GM18498 (cell line): ENCODE measurements around the gene UROC1.
A peak's percentile ranks its signal among the peaks of the same experiment; 100 is the strongest.

Experiments
- ATAC-seq: cut with Tn5 transposase; IDR thresholded peaks from one replicate; pipeline ENCODE4 v1.9.1; 2021; ENCODE audit warnings: mild to moderate bottlenecking, moderate library complexity; ENCODE audit not compliant: unreplicated experiment

Gene UROC1

GRCh38 chr3:126531051-126531330, 13.4 kb upstream of the UROC1 start:
- no peak for ATAC-seq

GRCh38 chr3:126530171-126531050, 12.8 kb upstream of the UROC1 start:
- ATAC-seq, result peak; percentile 45

GRCh38 chr3:126529585-126530170, 12.1 kb upstream of the UROC1 start:
- no peak for ATAC-seq

- no peak for ATAC-seq
These were observed 11.4 kb upstream of the UROC1 start for GRCh38 chr3:126528800-126529541.

- no peak for ATAC-seq
These were observed 10.8 kb upstream of the UROC1 start for GRCh38 chr3:126528419-126528799.

- no peak for ATAC-seq
These were observed 10.1 kb upstream of the UROC1 start for GRCh38 chr3:126527455-126528211.

- ATAC-seq, result no peak
These were observed 9.4 kb upstream of the UROC1 start for GRCh38 chr3:126527006-126527405.

GRCh38 chr3:126526668-126527005, 9.1 kb upstream of the UROC1 start:
- ATAC-seq, result no peak

- no peak for ATAC-seq
These were observed 8.5 kb upstream of the UROC1 start for GRCh38 chr3:126525853-126526667.

GRCh38 chr3:126525091-126525852, 7.7 kb upstream of the UROC1 start:
- no peak for ATAC-seq

GRCh38 chr3:126524429-126524988, 6.9 kb upstream of the UROC1 start:
- no peak for ATAC-seq

GRCh38 chr3:126523745-126524428, 6.3 kb upstream of the UROC1 start, which contains the start of gene CHST13:
Gene CHST13, plus strand, starts transcription at chr3:126524155. Its CDS starts 178 bp downstream, at chr3:126524333.
- ATAC-seq, result no peak

- no peak for ATAC-seq
These were observed 4.8 kb upstream of the UROC1 start for GRCh38 chr3:126522363-126522788.

GRCh38 chr3:126521122-126521891, 3.7 kb upstream of the UROC1 start:
- no peak for ATAC-seq

- no peak for ATAC-seq
These were observed 2.2 kb upstream of the UROC1 start for GRCh38 chr3:126519506-126520455.

- ATAC-seq, result no peak
These were observed 1.2 kb upstream of the UROC1 start for GRCh38 chr3:126518779-126519177.
